DMS53 treated with DMSO at 0.1 percent for 48 hours (cell line): ENCODE data around the gene OR2A12.
A peak's percentile ranks its signal among the peaks of the same experiment; 100 is the strongest.
"Not testable (repeated sequence)": the region's sequence is repeated elsewhere in the genome, so short reads cannot be mapped to it uniquely, and the experiment has no call there.

Experiments
- DNase-seq: peaks from one replicate; lab custom pipeline; 2025; ENCODE audit not compliant: unreplicated experiment; lab: John Stamatoyannopoulos, UW

OR2A12 gene

GRCh38 chr7:144085978-144086377 lies at the start of gene OR2A12:
Gene OR2A12, plus strand, starts transcription at chr7:144086278. Its CDS starts 8,830 bp downstream, at chr7:144095108.
- no peak for DNase-seq

GRCh38 chr7:144036302-144036885 lies 49.7 kb upstream of the OR2A12 start:
- no peak for DNase-seq

DNA sequence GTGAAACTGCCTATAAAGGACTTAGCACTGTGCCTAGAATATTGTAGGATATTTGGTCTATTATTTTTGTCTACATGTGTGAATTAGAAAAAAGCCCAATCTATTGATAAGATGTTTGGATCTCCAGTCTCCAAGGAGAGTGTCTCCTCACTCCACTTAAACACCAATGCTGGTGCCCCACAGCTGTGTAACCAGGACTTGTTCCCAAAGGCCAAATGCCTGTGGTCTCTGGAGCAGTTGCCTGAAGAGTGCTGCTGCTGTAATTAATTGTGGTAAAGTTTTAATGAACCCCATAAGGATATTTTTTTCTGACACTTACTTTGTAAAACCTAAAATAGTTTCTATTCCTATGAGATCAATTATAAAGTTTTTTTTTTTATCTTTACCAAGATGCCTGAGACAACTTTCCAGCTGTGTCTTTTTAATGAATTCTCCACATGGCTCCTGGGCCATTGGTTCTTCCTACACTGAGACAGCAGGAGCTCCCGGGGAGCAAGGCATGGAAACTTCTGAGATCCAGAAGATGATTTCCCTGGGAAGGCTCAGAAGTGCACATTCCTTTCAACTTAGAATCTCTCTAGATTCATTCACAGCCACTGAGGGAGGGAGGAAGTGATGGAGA lies 48.6 kb upstream of the OR2A12 start:
- DNase-seq: no peak

DNA sequence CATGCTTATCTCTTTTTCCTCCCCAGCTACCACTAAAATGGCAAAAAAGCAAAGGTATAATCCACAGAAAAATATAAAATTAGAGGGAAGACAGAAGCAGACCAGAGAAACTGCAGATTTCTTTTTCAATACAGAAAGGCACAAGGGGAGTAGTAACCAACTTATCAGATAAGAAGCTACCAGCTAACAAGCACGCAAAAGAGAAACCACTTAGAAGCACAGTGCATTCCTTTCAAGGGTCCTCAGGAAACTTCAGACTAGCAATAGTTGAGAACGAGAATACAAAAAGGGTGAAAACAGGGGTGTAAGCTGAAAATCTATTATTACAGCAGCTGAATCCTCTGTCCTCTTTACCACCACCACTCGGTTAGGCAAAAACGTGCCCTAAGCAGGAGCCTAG lies 47.2 kb upstream of the OR2A12 start:
- no peak for DNase-seq

GRCh38 chr7:144048648-144049047 lies 37.4 kb upstream of the OR2A12 start, which contains the start of gene OR2A5:
Gene OR2A5, plus strand, starts transcription at chr7:144048948. Its CDS starts 1,454 bp downstream, at chr7:144050402.
- DNase-seq: peak; percentile 10

DNA sequence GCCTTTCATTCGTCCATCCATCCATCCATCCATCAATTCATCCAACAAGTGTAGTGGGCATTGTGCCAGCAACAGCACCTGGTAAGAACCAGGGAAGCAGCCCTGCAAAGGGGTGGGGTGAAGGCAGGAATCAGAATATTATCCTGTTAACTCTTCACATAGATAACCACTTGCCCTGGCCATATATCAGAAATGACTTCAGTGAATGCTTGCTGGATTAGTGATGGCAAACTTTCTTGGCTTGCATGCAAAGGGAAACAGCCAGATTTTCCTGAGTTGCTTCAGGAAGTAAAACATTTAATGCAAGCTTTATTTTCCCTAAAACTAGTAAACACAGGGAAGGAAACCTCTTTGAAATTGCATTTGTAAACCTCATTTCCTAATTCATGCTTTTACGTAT lies 36.6 kb upstream of the OR2A12 start:
- no peak for DNase-seq

- no peak for DNase-seq
Measured at GRCh38 chr7:144050093-144050492, 36.0 kb upstream of the OR2A12 start.

- DNase-seq: not testable (repeated sequence)
Measured at GRCh38 chr7:144050884-144051283, 35.2 kb upstream of the OR2A12 start.

GRCh38 chr7:144057954-144058353 lies 28.1 kb upstream of the OR2A12 start:
- DNase-seq: no peak

DNA sequence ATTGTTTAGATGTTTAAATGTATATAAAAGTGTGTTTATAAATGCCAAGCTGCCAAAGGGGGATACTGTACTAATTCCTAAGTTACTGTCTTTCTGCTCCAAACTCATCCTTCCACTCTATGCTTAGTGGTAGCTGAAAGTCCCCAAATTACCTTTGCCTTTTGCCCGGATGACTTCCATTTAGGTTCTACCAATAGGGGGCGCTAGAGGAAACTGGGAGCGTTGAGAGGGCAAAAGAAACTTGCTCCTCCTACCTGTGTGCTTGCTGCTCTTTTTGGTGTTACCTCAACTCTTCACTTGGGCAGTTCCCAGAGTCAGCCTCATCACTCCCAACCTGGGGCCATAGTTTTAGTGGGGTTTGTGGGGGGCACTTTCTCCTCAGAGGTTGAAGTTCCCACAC lies 22.4 kb upstream of the OR2A12 start:
- peak; percentile 6 for DNase-seq

GRCh38 chr7:144069511-144069910 lies 16.6 kb upstream of the OR2A12 start, which contains the start of gene OR2A25:
Gene OR2A25, plus strand, starts transcription at chr7:144069811. Its CDS starts 4,409 bp downstream, at chr7:144074220.
- no peak for DNase-seq

DNA sequence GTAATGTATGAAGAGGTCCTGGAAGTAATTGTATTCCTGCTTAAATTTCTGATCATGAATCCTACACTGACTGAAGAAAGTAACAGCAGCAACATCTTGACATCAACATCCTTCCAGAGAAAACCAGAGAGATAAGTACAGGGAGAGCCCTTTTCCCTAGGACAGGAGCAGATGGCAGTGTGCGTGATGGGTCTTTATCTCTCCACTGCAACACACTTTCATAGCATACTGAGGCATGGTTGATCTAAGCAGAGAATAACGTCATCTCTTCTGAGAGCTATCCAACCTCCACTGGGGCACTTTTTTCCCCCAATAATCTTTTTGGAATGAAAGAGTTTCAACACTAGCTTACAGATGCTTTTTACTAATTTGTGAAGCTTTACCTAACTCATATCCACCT lies 16.1 kb upstream of the OR2A12 start:
- no peak for DNase-seq

DNA sequence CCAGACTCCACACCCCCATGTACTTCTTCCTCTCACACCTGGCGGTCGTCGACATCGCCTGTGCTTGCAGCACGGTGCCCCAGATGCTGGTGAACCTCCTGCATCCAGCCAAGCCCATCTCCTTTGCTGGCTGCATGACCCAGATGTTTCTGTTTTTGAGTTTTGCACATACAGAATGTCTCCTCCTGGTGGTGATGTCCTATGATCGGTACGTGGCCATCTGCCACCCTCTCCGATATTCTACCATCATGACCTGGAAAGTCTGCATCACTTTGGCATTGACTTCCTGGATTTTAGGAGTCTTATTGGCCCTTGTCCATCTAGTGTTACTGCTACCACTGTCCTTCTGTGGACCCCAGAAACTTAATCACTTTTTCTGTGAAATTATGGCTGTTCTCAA lies 11.7 kb upstream of the OR2A12 start:
- no peak for DNase-seq

GRCh38 chr7:144086730-144087129 lies 652 bp downstream of the OR2A12 start:
- DNase-seq: no peak

DNA sequence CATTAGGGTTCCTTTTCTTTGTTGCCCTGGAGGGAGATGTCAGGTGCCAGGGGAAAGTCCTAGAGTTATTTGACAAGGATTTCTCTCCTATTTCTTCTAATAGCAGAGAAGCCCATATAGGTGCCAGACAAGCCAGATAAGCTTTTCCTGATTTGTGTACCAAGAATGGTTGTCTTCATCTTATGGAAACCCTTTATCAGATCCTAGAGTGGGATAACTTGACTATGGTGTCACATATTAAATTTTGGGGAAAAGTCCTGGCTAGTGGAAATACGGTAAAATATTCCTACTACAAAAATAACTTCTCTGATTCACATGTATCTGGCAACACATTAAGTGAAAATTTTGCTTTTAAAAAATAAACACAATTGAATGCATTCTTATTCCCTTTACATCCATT lies 1.2 kb downstream of the OR2A12 start:
- DNase-seq: no peak

- no peak for DNase-seq
Measured at GRCh38 chr7:144090667-144091066, 4.6 kb downstream of the OR2A12 start.

GRCh38 chr7:144098776-144099175 lies 12.7 kb downstream of the OR2A12 start:
- no peak for DNase-seq

DNA sequence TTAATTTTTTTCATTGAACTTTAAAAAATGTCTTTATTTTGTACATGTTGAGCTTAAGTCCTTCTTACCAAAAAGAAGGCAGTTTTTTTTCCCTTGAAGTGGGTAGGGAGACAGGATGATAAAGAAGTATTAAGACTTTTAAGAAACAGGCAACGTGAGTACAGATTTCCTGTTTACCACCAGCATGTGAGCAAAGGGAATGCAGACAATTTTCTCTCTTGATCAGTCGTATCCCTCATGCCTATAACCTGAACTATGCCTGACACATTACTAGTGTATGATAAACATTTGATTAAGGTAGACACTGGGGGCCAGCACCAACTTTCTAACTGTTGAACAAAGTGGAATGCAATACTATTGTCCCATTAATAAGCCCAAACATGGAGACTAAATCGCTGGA lies 14.5 kb downstream of the OR2A12 start:
- no peak for DNase-seq

- no peak for DNase-seq
Measured at GRCh38 chr7:144102041-144102440, 16.0 kb downstream of the OR2A12 start.

GRCh38 chr7:144105211-144105610 lies 19.1 kb downstream of the OR2A12 start:
- no peak for DNase-seq

DNA sequence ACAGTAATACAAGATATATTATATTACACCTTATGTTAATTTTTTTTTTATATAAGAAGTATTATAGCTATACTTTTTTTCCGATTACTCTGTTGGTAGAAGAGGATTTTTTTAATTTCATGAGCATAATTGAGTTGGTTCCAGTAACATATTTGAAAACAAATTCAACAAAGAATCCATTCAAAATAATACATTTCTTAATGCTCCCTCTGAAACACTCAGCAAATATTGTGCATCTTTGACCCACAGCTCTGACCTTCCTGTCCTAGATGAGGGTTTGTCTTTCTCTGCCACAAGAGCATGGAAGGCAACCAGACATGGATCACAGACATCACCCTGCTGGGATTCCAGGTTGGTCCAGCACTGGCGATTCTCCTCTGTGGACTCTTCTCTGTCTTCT lies 23.2 kb downstream of the OR2A12 start, which contains the start of gene OR2A2:
Gene OR2A2 (plus strand): TSS at position 301 of the 400 bp plus-strand sequence. CDS start 0 bp downstream, at position 301.
- DNase-seq: no peak

DNA sequence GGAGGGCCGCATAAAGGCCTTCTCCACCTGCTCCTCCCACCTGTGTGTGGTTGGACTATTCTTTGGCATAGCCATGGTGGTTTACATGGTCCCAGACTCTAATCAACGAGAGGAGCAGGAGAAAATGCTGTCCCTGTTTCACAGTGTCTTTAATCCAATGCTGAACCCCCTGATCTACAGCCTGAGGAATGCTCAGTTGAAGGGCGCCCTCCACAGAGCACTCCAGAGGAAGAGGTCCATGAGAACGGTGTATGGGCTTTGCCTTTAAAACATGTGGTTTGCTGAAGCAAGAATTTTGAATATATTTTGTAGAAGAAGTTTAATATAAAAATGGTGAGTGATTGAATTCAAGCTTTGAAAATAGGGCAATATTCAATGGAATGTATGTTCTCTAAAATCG lies 24.2 kb downstream of the OR2A12 start:
- no peak for DNase-seq

GRCh38 chr7:144113651-144114050 lies 27.6 kb downstream of the OR2A12 start:
- no peak for DNase-seq
